Endothelial cell of umbilical vein (primary cell): ENCODE results near the gene PLSCR1. TPM values are rescaled to one million over a fixed set of nuclear protein-coding genes. Genes with fewer than 3 reads are reported as not detected.

Source experiments
- BruUV-seq: library from RNA; stranded (reverse); fragments of 400-500 nt; replicated peaks from 2 replicates; lab custom pipeline; 2021; lab: Mats Ljungman, UMichigan
- CTCF ChIA-PET: fragments of 300-600, 350-600 bp; sonication (Branson Sonifier 250); formaldehyde crosslinking; loops from one replicate; lab custom pipeline; 2021; ENCODE audit warnings: antibody characterized with exemption, inconsistent platforms; lab: Charles Lee
- POLR2A ChIA-PET: fragments of 300-600, 350-600 bp; sonication (Branson Sonifier 250); formaldehyde crosslinking; loops from one replicate; lab custom pipeline; 2021; ENCODE audit warnings: antibody characterized with exemption, inconsistent platforms; lab: Charles Lee
- DNase-seq: peaks from one replicate; pipeline ENCODE4 v3.0.0-alpha.2; 2011; ENCODE audit warnings: low read depth, low spot score
- FAIRE-seq: peaks from 2 replicates; lab custom pipeline; 2011; peaks lifted over from hg19 to GRCh38; lab: Jason Lieb, UNC
- H2AFZ ChIP-seq: 2 replicates; pipeline ENCODE4 v1.6.0; 2012; ENCODE audit warnings: low read depth, low read length, control low read depth, inconsistent platforms
- H3K27ac ChIP-seq: 2 replicates; pipeline ENCODE4 v1.5.1; 2011; ENCODE audit warnings: low read depth, mild to moderate bottlenecking, control low read depth, low read length, moderate library complexity; ENCODE audit not compliant: insufficient read depth
- H3K27me3 ChIP-seq, 2 experiments: 2 replicates each; pipeline versions ENCODE4 v1.6.0 to v1.6.1; 2011; ENCODE audit warnings: low read length in 2 of 2, mixed read lengths in 1 of 2; ENCODE audit not compliant: control insufficient read depth in 2 of 2, insufficient read depth in 2 of 2
- H3K36me3 ChIP-seq, 2 experiments: 2 replicates in 1 of 2; 3 replicates in 1 of 2; pipeline ENCODE4 v1.5.1; 2011; ENCODE audit warnings: low read length in 2 of 2, mild to moderate bottlenecking in 1 of 2, moderate library complexity in 1 of 2; ENCODE audit not compliant: control insufficient read depth in 2 of 2, insufficient read depth in 2 of 2; ENCODE audit errors: extremely low read depth in 1 of 2
- H3K4me1 ChIP-seq: 3 replicates; pipeline ENCODE4 v1.5.1; 2011; ENCODE audit warnings: mild to moderate bottlenecking, low read length; ENCODE audit not compliant: control insufficient read depth, insufficient read depth; ENCODE audit errors: extremely low read depth
- H3K4me2 ChIP-seq: 2 replicates; pipeline ENCODE4 v1.6.1; 2011; ENCODE audit warnings: low read length, control low read depth, mixed read lengths; ENCODE audit not compliant: insufficient read depth
- H3K4me3 ChIP-seq, 3 experiments: fragments of 200-600 bp in 1 of 3; sonication (generic), shearing (Covaris generic) in 1 of 3; replicated peaks in 1 of 3; 2 replicates each; pipeline ENCODE4 v1.5.1; 2011 to 2016; ENCODE audit warnings: control low read depth in 3 of 3, low read length in 3 of 3, mild to moderate bottlenecking in 2 of 3, inconsistent platforms in 1 of 3, low read depth in 1 of 3, moderate library complexity in 1 of 3; ENCODE audit not compliant: insufficient read depth in 1 of 3
- H3K79me2 ChIP-seq: 2 replicates; pipeline ENCODE4 v1.6.0; 2012; ENCODE audit warnings: low read length, inconsistent platforms; ENCODE audit not compliant: control insufficient read depth, insufficient read depth
- H3K9ac ChIP-seq: replicated peaks from 2 replicates; pipeline ENCODE3; 2011; ENCODE audit warnings: low read length, control low read depth; ENCODE audit not compliant: insufficient read depth; ENCODE audit errors: extremely low read depth
- H3K9me1 ChIP-seq: replicated peaks from 3 replicates; pipeline ENCODE4 v1.6.0; 2011; ENCODE audit warnings: mild to moderate bottlenecking, low read length; ENCODE audit not compliant: control insufficient read depth, insufficient read depth; ENCODE audit errors: extremely low read depth
- H3K9me3 ChIP-seq: replicated peaks from 2 replicates; pipeline ENCODE4 v1.5.1; 2012; ENCODE audit warnings: low read length, inconsistent platforms; ENCODE audit not compliant: control insufficient read depth, insufficient read depth
- H4K20me1 ChIP-seq: replicated peaks from 2 replicates; pipeline ENCODE3; 2011; ENCODE audit warnings: mild to moderate bottlenecking, low read length; ENCODE audit not compliant: control insufficient read depth, insufficient read depth; ENCODE audit errors: extremely low read depth
- CTCF ChIP-seq, 2 donors: IDR thresholded peaks; 1 replicate in 1 of 2; 2 replicates in 1 of 2; pipeline ENCODE4 v1.5.1; 2011; ENCODE audit warnings: low read length in 2 of 2, mild to moderate bottlenecking in 2 of 2, moderate library complexity in 2 of 2, control low read depth in 1 of 2, inconsistent platforms in 1 of 2, low read depth in 1 of 2; ENCODE audit not compliant: insufficient read depth in 1 of 2; ENCODE audit errors: extremely low read depth in 1 of 2
- EZH2 ChIP-seq: IDR thresholded peaks from 2 replicates; pipeline ENCODE4 v1.6.1; 2012; ENCODE audit warnings: borderline replicate concordance, low read depth, mild to moderate bottlenecking, moderate library complexity, low read length, inconsistent platforms; ENCODE audit not compliant: severe bottlenecking
- FOS ChIP-seq: IDR thresholded peaks from 2 replicates; pipeline ENCODE4 v1.6.1; 2011; ENCODE audit warnings: mild to moderate bottlenecking, low read length, moderate library complexity, borderline replicate concordance; ENCODE audit not compliant: insufficient read depth
- GATA2 ChIP-seq: IDR thresholded peaks from 2 replicates; pipeline ENCODE4 v1.7.0; 2011; ENCODE audit warnings: low read depth, mild to moderate bottlenecking, moderate library complexity, mixed read lengths, low read length; ENCODE audit not compliant: insufficient read length, insufficient read depth
- JUN ChIP-seq: IDR thresholded peaks from 2 replicates; pipeline ENCODE4 v1.6.1; 2011; ENCODE audit warnings: borderline replicate concordance, low read depth; ENCODE audit not compliant: insufficient read length, insufficient read depth
- MAX ChIP-seq: IDR thresholded peaks from 2 replicates; pipeline ENCODE4 v1.6.1; 2011; ENCODE audit not compliant: insufficient read depth, insufficient read length
- MYC ChIP-seq: IDR thresholded peaks from one replicate; pipeline ENCODE4 v1.6.1; 2011; ENCODE audit warnings: mild to moderate bottlenecking, low read depth, low read length
- POLR2A ChIP-seq: IDR thresholded peaks from 2 replicates; pipeline ENCODE4 v1.6.1; 2012; ENCODE audit warnings: low read depth, mild to moderate bottlenecking, control low read depth, low read length
- POLR2AphosphoS5 ChIP-seq: IDR thresholded peaks from 2 replicates; pipeline ENCODE4 v1.6.1; 2012; ENCODE audit warnings: low read depth, mild to moderate bottlenecking, control low read depth, low read length, moderate library complexity; ENCODE audit not compliant: insufficient read depth
- dilution Hi-C: fragments of 300-500 bp; cut with MboI; formaldehyde crosslinking; loops from one replicate; pipeline ENCODE4 v1.15.0; 2019; ENCODE audit warnings: low sequenced_read_pairs; ENCODE audit not compliant: extremely low pct_ligation_motif_present
- intact Hi-C: fragments of 100-400 bp; cut with micrococcal nuclease; formaldehyde crosslinking; loops from one replicate; pipeline ENCODE4 v1.10.0; 2022
- polyA plus RNA-seq, 4 experiments: library from polyadenylated mRNA; depleted of rRNA in 3 of 4; stranded (reverse) in 3 of 4; unstranded in 1 of 4; fragments of >200 nt; gene quantifications; 2 replicates each; pipeline versions ENCODE4 v1.2.1 to v1.2.3, GENCODE V29; 2011 to 2012; ENCODE audit warnings: missing spikeins in 1 of 4
- total RNA-seq: library from RNA; stranded (reverse); gene quantifications from 2 replicates; pipeline ENCODE4 v1.2.3, GENCODE V29; 2021

The PLSCR1 gene
- total and polyA plus RNA-seq, 2 donors (not counting 3 experiments of a cell fraction or from before 2014, with no cell fraction given) = 53.2 to 78.7 TPM

GRCh38 chr3:146558781-146559180 lies 14.4 kb upstream of the PLSCR1 start:
- Histone ChIP-seq H3K4me2 (no peak overlapping the region), H2AFZ (no peak overlapping the region), H3K9me3 (no peaks in the 10 kb centered on the region), H3K27ac (no peak overlapping the region), H3K36me3 (no peaks in the 10 kb centered on the region), H3K4me3 (no peak overlapping the region), H3K79me2 (no peaks in the 10 kb centered on the region), H3K9me1 (no peaks in the 10 kb centered on the region), H4K20me1 (no peaks in the 10 kb centered on the region), H3K4me1 (no peaks in the 10 kb centered on the region), H3K27me3 (no peaks in the 10 kb centered on the region), H3K9ac (no peak overlapping the region)
- DNase-seq = no peak
- intact Hi-C loops = no loop called here
- dilution Hi-C loops = no loop called here
- POLR2A ChIA-PET = no interaction called here
- no peak for FAIRE-seq
- TF ChIP-seq MAX = no peak
- TF ChIP-seq FOS = no peak
- TF ChIP-seq JUN = no peak
- no peak for TF ChIP-seq GATA2
- no peak for TF ChIP-seq EZH2
- no peak for TF ChIP-seq CTCF (IDR thresholded peaks at IDR 0.05; ENCODE audit: extremely low read depth in 1 of 2, insufficient read depth in 1 of 2, low read depth in 1 of 2, low read length in 2 of 2)
- no peak for TF ChIP-seq MYC
- no peak for TF ChIP-seq POLR2AphosphoS5
- TF ChIP-seq POLR2A = no peak
- CTCF ChIA-PET = no interaction called here
- BruUV-seq = no TSS peak
